OCI-LY1 (cell line): ENCODE data around the gene PDZRN4.

Experiments used
- EZH2 ChIP-seq: fragments of 200-600 bp; sonication (generic), shearing (Covaris generic); IDR thresholded peaks from 2 replicates; pipeline ENCODE4 v1.8.0; 2017; ENCODE audit warnings: borderline replicate concordance, mixed run types, mild to moderate bottlenecking, antibody characterized with exemption, low read length, moderate library complexity, mixed read lengths
- TF ChIP-seq, protein P1 (sequence below): fragments of 200-600 bp; sonication (generic), shearing (Covaris generic); IDR thresholded peaks from 2 replicates; pipeline ENCODE4 v1.5.1; 2017; ENCODE audit warnings: mild to moderate bottlenecking, antibody characterized with exemption, low read length, moderate library complexity, mixed read lengths

- TF ChIP-seq, protein P1, sequence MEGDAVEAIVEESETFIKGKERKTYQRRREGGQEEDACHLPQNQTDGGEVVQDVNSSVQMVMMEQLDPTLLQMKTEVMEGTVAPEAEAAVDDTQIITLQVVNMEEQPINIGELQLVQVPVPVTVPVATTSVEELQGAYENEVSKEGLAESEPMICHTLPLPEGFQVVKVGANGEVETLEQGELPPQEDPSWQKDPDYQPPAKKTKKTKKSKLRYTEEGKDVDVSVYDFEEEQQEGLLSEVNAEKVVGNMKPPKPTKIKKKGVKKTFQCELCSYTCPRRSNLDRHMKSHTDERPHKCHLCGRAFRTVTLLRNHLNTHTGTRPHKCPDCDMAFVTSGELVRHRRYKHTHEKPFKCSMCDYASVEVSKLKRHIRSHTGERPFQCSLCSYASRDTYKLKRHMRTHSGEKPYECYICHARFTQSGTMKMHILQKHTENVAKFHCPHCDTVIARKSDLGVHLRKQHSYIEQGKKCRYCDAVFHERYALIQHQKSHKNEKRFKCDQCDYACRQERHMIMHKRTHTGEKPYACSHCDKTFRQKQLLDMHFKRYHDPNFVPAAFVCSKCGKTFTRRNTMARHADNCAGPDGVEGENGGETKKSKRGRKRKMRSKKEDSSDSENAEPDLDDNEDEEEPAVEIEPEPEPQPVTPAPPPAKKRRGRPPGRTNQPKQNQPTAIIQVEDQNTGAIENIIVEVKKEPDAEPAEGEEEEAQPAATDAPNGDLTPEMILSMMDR, result no peak
- no peak for TF ChIP-seq EZH2
These were observed 101.4 kb downstream of the PDZRN4 start for GRCh38 chr12:41289501-41289900.
